SK-N-SH treated with all-trans-retinoic acid at 6 μM for 48 hours (cell line): ENCODE data around the gene MET.

Experiments used
- ATAC-seq: fragments of 200-7000 bp; cut with Tn5 transposase; 3 replicates; pipeline ENCODE4 v1.9.1; 2020; ENCODE audit warnings: mild to moderate bottlenecking, moderate library complexity
- ARNTL ChIP-seq: fragments of 450-650 bp; formaldehyde crosslinking; IDR thresholded peaks from 2 replicates; pipeline ENCODE4 v1.5.0; 2020; ENCODE audit warnings: low read depth, mild to moderate bottlenecking, moderate library complexity, borderline replicate concordance
- BACH2 ChIP-seq: fragments of 250-450 bp; sonication (Bioruptor Pico); IDR thresholded peaks from 2 replicates; pipeline ENCODE4 v1.9.0; 2021; ENCODE audit warnings: mild to moderate bottlenecking, borderline replicate concordance
- CREB5 ChIP-seq: fragments of 250-450 bp; sonication (Bioruptor Pico); IDR thresholded peaks from 2 replicates; pipeline ENCODE4 v1.5.1; 2020; ENCODE audit warnings: low read depth, mild to moderate bottlenecking, moderate library complexity
- CSDC2 ChIP-seq: fragments of 250-450 bp; sonication (Bioruptor Pico); IDR thresholded peaks from 2 replicates; pipeline ENCODE4 v1.5.0; 2020; ENCODE audit warnings: mild to moderate bottlenecking, moderate library complexity
- ESRRG ChIP-seq: fragments of 250-450 bp; sonication (Bioruptor Pico); IDR thresholded peaks from 2 replicates; pipeline ENCODE4 v1.6.1; 2021; ENCODE audit warnings: mild to moderate bottlenecking
- GLIS3 ChIP-seq: fragments of 250-450 bp; sonication (Bioruptor Pico); IDR thresholded peaks from 2 replicates; pipeline ENCODE4 v1.5.0; 2020; ENCODE audit warnings: mild to moderate bottlenecking, moderate library complexity
- ISL1 ChIP-seq: fragments of 250-450 bp; sonication (Bioruptor Pico); IDR thresholded peaks from 2 replicates; pipeline ENCODE4 v2.1.2; 2022; ENCODE audit warnings: mild to moderate bottlenecking, moderate library complexity
- OSR1 ChIP-seq: fragments of 250-450 bp; sonication (Bioruptor Pico); IDR thresholded peaks from 2 replicates; pipeline ENCODE4 v1.8.0; 2022; ENCODE audit warnings: moderate library complexity, mild to moderate bottlenecking, inconsistent platforms
- PATZ1 ChIP-seq: fragments of 250-450 bp; sonication (Bioruptor Pico); IDR thresholded peaks from 2 replicates; pipeline ENCODE4 v1.8.0; 2020; ENCODE audit warnings: mild to moderate bottlenecking, moderate library complexity, borderline replicate concordance
- POU6F1 ChIP-seq: fragments of 250-450 bp; sonication (Bioruptor Pico); IDR thresholded peaks from 2 replicates; pipeline ENCODE4 v1.8.0; 2021; ENCODE audit warnings: low read depth, mild to moderate bottlenecking, moderate library complexity, borderline replicate concordance
- PPARA ChIP-seq: fragments of 250-450 bp; sonication (Bioruptor Pico); IDR thresholded peaks from 2 replicates; pipeline ENCODE4 v1.5.0; 2020; ENCODE audit warnings: mild to moderate bottlenecking, borderline replicate concordance
- RARB ChIP-seq: fragments of 250-450 bp; sonication (Bioruptor Pico); IDR thresholded peaks from 2 replicates; pipeline ENCODE4 v1.8.0; 2021; ENCODE audit warnings: mild to moderate bottlenecking, moderate library complexity
- SNAI2 ChIP-seq: fragments of 250-450 bp; sonication (Bioruptor Pico); IDR thresholded peaks from 2 replicates; pipeline ENCODE4 v1.5.0; 2020; ENCODE audit warnings: mild to moderate bottlenecking, moderate library complexity
- TCF4 ChIP-seq: fragments of 250-450 bp; sonication (Bioruptor Pico); IDR thresholded peaks from 2 replicates; pipeline ENCODE4 v1.8.0; 2021; ENCODE audit warnings: mild to moderate bottlenecking, moderate library complexity, borderline replicate concordance
- TOX ChIP-seq: fragments of 250-450 bp; sonication (Bioruptor Pico); IDR thresholded peaks from 2 replicates; pipeline ENCODE4 v1.8.0; 2021; ENCODE audit warnings: mild to moderate bottlenecking, moderate library complexity, borderline replicate concordance
- TSHZ2 ChIP-seq: fragments of 250-450 bp; sonication (Bioruptor Pico); IDR thresholded peaks from 2 replicates; pipeline ENCODE4 v1.5.0; 2020; ENCODE audit warnings: mild to moderate bottlenecking, moderate library complexity
- ZC3H10 ChIP-seq: fragments of 250-450 bp; sonication (Bioruptor Pico); IDR thresholded peaks from 2 replicates; pipeline ENCODE4 v1.5.1; 2021; ENCODE audit warnings: mild to moderate bottlenecking, moderate library complexity
- ZFP3 ChIP-seq: fragments of 250-450 bp; sonication (Bioruptor Pico); IDR thresholded peaks from 2 replicates; pipeline ENCODE4 v1.5.0; 2020; ENCODE audit warnings: mild to moderate bottlenecking, moderate library complexity
- ZFP30 ChIP-seq: fragments of 450-650 bp; formaldehyde crosslinking; IDR thresholded peaks from 2 replicates; pipeline ENCODE4 v1.5.0; 2022; ENCODE audit warnings: mild to moderate bottlenecking, moderate library complexity
- ZNF565 ChIP-seq: fragments of 450-650 bp; formaldehyde crosslinking; conservative IDR thresholded peaks from 2 replicates; pipeline ENCODE4 v1.5.0; 2020; ENCODE audit warnings: low read depth, mild to moderate bottlenecking, moderate library complexity
- ZNF8 ChIP-seq: fragments of 450-650 bp; formaldehyde crosslinking; IDR thresholded peaks from 2 replicates; pipeline ENCODE4 v1.5.0; 2020; ENCODE audit warnings: mild to moderate bottlenecking, moderate library complexity
- TF ChIP-seq, protein P1 (sequence below): fragments of 250-450 bp; sonication (Bioruptor Pico); IDR thresholded peaks from 2 replicates; pipeline ENCODE4 v1.5.1; 2021; ENCODE audit warnings: mild to moderate bottlenecking, moderate library complexity

MET gene

DNA sequence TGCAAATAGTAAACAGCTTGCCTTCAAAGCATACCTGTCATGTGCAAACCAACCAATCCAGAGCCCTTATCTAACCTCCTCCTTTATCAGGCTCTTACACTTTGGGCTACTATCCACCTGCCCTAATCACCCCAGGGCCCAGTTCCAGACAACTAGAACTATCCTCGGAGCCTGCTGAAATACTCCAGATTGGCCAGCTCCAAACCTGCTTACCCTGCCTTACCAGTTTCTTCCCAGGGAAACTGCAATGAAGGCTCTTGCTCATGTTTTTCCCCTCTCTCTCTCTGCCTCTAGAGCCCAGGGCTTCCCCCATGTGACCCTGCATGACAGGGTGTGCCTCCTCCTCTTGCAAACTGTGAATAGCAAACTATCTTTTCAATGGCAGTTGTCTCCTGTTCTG, 109.0 kb downstream of the MET start (continued):
- TF ChIP-seq PATZ1 (no peak), ZFP30 (CRISPR knock-in tag) (no peak), SNAI2 (no peak), ARNTL (CRISPR knock-in tag) (no peak), TCF4 (CRISPR knock-in tag) (no peak), OSR1 (CRISPR knock-in tag) (no peak), ESRRG (CRISPR knock-in tag) (no peak), GLIS3 (CRISPR knock-in tag) (no peak), RARB (CRISPR knock-in tag) (no peak), ZC3H10 (CRISPR knock-in tag) (no peak), ZNF8 (no peak), ZNF565 (CRISPR knock-in tag) (no peak), CREB5 (CRISPR knock-in tag) (no peak)

DNA sequence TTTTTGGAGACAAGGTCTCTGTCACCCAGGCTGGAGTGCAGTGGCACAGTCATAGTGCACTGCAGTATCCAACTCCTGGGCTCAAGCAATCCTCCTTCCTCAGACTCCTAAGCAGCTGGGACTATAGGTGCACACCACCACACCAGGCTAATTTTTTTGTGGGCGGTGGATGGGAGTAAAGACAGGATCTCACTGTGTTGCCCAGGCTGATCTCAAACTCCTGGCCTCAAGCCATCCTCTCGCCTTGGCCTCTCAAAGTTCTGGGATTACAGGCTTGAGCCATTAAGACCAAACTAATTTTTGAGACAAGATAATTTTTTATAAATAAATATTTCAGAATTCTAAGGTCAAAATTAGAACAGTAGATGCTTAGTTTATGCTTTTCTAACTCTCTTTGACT, 109.6 kb downstream of the MET start:
- ATAC-seq, result no peak
- no peak for TF ChIP-seq CREB5 (CRISPR knock-in tag)
- no peak for TF ChIP-seq TSHZ2 (CRISPR knock-in tag)
- no peak for TF ChIP-seq TCF4 (CRISPR knock-in tag)
- TF ChIP-seq POU6F1, result no peak
- no peak for TF ChIP-seq PPARA (CRISPR knock-in tag)
- no peak for TF ChIP-seq ISL1 (CRISPR knock-in tag)
- no peak for TF ChIP-seq ZFP30 (CRISPR knock-in tag)
- no peak for TF ChIP-seq ZNF565 (CRISPR knock-in tag)
- TF ChIP-seq ZC3H10 (CRISPR knock-in tag), result no peak

DNA sequence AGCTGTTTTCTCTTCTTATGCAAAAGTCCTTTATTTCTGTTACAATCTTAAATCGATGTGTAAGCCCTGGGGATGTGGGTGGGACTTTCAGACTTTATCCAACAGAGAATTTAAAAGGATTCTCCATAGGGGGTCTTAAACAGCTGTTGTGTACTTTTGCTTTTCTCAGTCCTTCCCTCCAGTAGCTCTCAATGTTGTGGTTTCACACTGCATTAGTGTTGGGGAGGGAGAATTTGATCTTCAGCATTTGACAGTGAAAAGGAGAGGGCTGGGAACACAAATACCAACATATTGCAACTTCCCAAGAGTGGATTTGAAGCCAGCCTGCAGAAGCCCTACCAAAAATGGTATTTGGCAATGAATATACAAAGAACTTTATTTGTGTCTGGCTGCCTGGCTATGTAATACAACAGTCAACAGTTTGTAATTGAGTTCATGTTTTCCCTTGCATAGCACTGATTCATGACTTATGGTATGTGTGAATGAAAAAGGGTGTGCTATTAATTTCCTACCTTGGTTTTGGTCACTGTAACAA, 110.2 kb downstream of the MET start:
- no peak for TF ChIP-seq ZFP3 (CRISPR knock-in tag)
- TF ChIP-seq CSDC2, result no peak
- no peak for ATAC-seq

DNA sequence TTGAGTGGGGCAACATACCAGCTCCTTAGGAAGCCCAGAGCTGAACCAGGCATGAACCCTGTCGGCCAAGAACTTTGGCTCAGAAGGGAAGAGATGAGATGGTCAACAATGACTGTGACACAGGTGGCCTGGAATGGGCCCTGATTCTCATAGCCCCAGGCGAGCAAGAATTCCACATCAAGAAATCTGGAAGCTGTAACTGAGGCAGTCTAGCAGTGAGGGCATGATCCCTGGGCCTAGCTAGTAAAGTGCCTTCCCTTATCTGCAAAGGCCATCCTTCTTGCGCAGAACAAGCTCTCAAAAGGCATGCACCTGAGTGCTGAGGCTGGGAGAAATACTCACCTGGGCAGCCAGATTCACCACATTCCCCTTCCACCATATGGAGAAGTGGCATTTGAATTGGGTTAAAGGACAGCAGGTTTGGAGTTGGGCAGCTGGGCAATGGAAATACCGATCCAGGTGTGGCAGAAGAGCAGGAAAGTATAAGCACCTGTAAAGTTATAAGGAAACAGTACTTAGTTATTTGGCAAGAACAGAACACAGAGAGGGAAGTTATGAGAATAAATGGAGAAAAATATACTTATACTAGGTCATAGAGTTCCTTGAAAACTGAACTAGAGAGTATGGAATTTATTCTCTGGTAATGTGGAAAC, 111.8 kb downstream of the MET start:
- ATAC-seq, result no peak
- no peak for TF ChIP-seq GLIS3 (CRISPR knock-in tag)
- TF ChIP-seq ZNF565 (CRISPR knock-in tag), result no peak
- no peak for TF ChIP-seq ZFP3 (CRISPR knock-in tag)
- no peak for TF ChIP-seq TSHZ2 (CRISPR knock-in tag)
- TF ChIP-seq TOX (CRISPR knock-in tag), result no peak
- no peak for TF ChIP-seq PPARA (CRISPR knock-in tag)
- TF ChIP-seq ARNTL (CRISPR knock-in tag), result no peak
- no peak for TF ChIP-seq ZFP30 (CRISPR knock-in tag)
- no peak for TF ChIP-seq ESRRG (CRISPR knock-in tag)
- no peak for TF ChIP-seq OSR1 (CRISPR knock-in tag)
- no peak for TF ChIP-seq BACH2 (CRISPR knock-in tag)
- TF ChIP-seq, protein P1, sequence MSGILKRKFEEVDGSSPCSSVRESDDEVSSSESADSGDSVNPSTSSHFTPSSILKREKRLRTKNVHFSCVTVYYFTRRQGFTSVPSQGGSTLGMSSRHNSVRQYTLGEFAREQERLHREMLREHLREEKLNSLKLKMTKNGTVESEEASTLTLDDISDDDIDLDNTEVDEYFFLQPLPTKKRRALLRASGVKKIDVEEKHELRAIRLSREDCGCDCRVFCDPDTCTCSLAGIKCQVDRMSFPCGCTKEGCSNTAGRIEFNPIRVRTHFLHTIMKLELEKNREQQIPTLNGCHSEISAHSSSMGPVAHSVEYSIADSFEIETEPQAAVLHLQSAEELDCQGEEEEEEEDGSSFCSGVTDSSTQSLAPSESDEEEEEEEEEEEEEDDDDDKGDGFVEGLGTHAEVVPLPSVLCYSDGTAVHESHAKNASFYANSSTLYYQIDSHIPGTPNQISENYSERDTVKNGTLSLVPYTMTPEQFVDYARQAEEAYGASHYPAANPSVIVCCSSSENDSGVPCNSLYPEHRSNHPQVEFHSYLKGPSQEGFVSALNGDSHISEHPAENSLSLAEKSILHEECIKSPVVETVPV (CRISPR knock-in tag), result no peak
- TF ChIP-seq RARB (CRISPR knock-in tag), result no peak
- TF ChIP-seq CSDC2, result no peak
